MV-4-11 (cell line): ENCODE results near the gene DCN.
A peak's percentile ranks its signal among the peaks of the same experiment; 100 is the strongest.

Source experiments
- DNase-seq: peaks from one replicate; lab custom pipeline; 2025; lab: John Stamatoyannopoulos, UW

The DCN gene

GRCh38 chr12:91100906-91101305 is 81.7 kb downstream of the DCN start:
- DNase-seq, result no peak

GRCh38 chr12:91099836-91100235 is 82.8 kb downstream of the DCN start:
- no peak for DNase-seq

GRCh38 chr12:91099341-91099740 is 83.3 kb downstream of the DCN start:
- DNase-seq, result no peak

- peak; percentile 72 for DNase-seq
Observed at GRCh38 chr12:91098941-91099340, 83.7 kb downstream of the DCN start.

- DNase-seq, result peak; percentile 78
Observed at GRCh38 chr12:91098461-91098860, 84.2 kb downstream of the DCN start.

- no peak for DNase-seq
Observed at GRCh38 chr12:91094957-91095356, 87.7 kb downstream of the DCN start.

- DNase-seq, result no peak
Observed at GRCh38 chr12:91094032-91094662, 88.5 kb downstream of the DCN start.

- DNase-seq, result no peak
Observed at GRCh38 chr12:91093341-91093740, 89.3 kb downstream of the DCN start.

GRCh38 chr12:91091916-91092715 is 90.5 kb downstream of the DCN start:
- peak; percentile 18 for DNase-seq
